ENCODE data around the gene GALNTL6.
"Not testable (repeated sequence)": the region's sequence is repeated elsewhere in the genome, so short reads cannot be mapped to it uniquely, and the experiment has no call there.

DNA sequence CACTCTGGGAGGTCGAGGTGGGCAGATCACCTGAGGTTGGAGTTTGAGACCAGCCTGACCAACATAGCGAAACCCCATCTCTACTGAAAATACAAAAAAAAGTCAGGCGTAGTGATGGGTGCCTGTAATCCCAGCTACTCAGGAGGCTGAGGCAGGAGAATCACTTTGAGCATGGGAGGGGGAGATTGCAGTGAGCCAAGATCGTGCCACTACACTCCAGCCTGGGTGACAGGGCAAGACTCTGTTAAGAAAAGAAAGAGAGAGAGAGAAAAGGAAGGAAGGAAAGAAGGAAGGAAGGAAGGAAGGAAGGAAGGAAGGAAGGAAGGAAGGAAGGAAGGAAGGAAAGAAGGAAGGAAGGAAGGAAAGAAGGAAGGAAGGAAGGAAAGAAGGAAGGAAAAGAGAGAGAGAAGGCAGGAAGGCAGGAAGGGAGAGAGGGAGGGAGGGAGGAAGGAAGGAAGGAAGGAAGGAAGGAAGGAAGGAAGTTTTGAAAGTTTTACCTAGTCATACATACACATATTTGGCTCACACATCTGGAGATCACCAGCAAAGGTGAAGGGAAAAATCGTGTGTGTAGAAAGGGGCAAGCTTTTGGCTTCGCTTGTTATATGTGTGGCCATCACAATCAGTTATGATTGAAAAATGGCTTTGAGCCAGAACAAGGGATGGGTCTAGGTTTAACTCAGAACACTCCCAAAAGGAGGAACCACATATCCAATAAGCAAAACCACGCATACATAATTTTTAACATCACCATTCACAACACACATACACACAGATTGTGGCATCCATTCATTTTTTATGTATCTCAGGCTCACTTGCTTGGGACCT is 1208.8 kb downstream of the GALNTL6 start:
- not testable (repeated sequence) for TF ChIP-seq YY1 (IDR thresholded peaks at IDR 0.05; ENCODE audit: insufficient read depth, insufficient read length); ZNF274 (IDR thresholded peaks at IDR 0.05; ENCODE audit: low read depth, low read length)
